ENCODE results near the gene BAHCC1. TPM values are rescaled to one million over a fixed set of nuclear protein-coding genes. Genes with fewer than 3 reads are reported as not detected.

The BAHCC1 gene
- total RNA-seq, 1 donor from 2014 or later: 9.9 TPM

- ATAC-seq (no peak), DNase-seq (ENCODE audit: missing footprints) (no peak)
- intact Hi-C loops (cut with DNase I): no loop called here
Measured at GRCh38 chr17:81445642-81446503, 50.6 kb downstream of the BAHCC1 start.

GRCh38 chr17:81447331-81447933 lies 52.2 kb downstream of the BAHCC1 start:
- intact Hi-C loops (cut with DNase I): no loop called here
- ATAC-seq: no peak
- no peak for DNase-seq (ENCODE audit: missing footprints)

- intact Hi-C loops (cut with DNase I): no loop called here
- DNase-seq (ENCODE audit: missing footprints): no peak
- no peak for ATAC-seq
Measured at GRCh38 chr17:81448442-81448841, 53.2 kb downstream of the BAHCC1 start.

GRCh38 chr17:81448950-81449349 lies 53.7 kb downstream of the BAHCC1 start:
- no peak for ATAC-seq
- DNase-seq (ENCODE audit: missing footprints): no peak
- intact Hi-C loops (cut with DNase I): no loop called here

GRCh38 chr17:81449351-81449750 lies 54.1 kb downstream of the BAHCC1 start:
- DNase-seq (ENCODE audit: missing footprints) (no peak), ATAC-seq (no peak)
- intact Hi-C loops (cut with DNase I): no loop called here

GRCh38 chr17:81451823-81452222 lies 56.6 kb downstream of the BAHCC1 start:
- DNase-seq (ENCODE audit: missing footprints): no peak
- intact Hi-C loops (cut with DNase I): no loop called here
- no peak for ATAC-seq

- intact Hi-C loops (cut with DNase I): no loop called here
- DNase-seq (ENCODE audit: missing footprints) (no peak), ATAC-seq (no peak)
Measured at GRCh38 chr17:81452551-81452950, 57.3 kb downstream of the BAHCC1 start.

GRCh38 chr17:81453076-81453475 lies 57.8 kb downstream of the BAHCC1 start:
- ATAC-seq (no peak), DNase-seq (ENCODE audit: missing footprints) (no peak)
- intact Hi-C loops (cut with DNase I): no loop called here

- no peak for ATAC-seq
- intact Hi-C loops (cut with DNase I): no loop called here
Measured at GRCh38 chr17:81453712-81454111, 58.5 kb downstream of the BAHCC1 start.

GRCh38 chr17:81454473-81454872 lies 59.2 kb downstream of the BAHCC1 start:
- intact Hi-C loops (cut with DNase I): no loop called here
- ATAC-seq (no peak), DNase-seq (ENCODE audit: missing footprints) (no peak)

More at GRCh38 chr17:81453712-81454111, 58.5 kb downstream of the BAHCC1 start:
- no peak for DNase-seq (ENCODE audit: missing footprints)

- intact Hi-C loops (cut with DNase I): no loop called here
- DNase-seq (ENCODE audit: missing footprints) (no peak), ATAC-seq (no peak)
Measured at GRCh38 chr17:81455387-81455786, 60.1 kb downstream of the BAHCC1 start.

GRCh38 chr17:81456091-81456490 lies 60.8 kb downstream of the BAHCC1 start:
- intact Hi-C loops (cut with DNase I): no loop called here
- ATAC-seq (no peak), DNase-seq (ENCODE audit: missing footprints) (no peak)

GRCh38 chr17:81456798-81457197 lies 61.5 kb downstream of the BAHCC1 start:
- intact Hi-C loops (cut with DNase I): no loop called here
- no peak for DNase-seq (ENCODE audit: missing footprints)
- no peak for ATAC-seq

GRCh38 chr17:81457401-81457800 lies 62.1 kb downstream of the BAHCC1 start:
- ATAC-seq (no peak), DNase-seq (ENCODE audit: missing footprints) (no peak)
- intact Hi-C loops (cut with DNase I): no loop called here

- ATAC-seq (no peak), DNase-seq (ENCODE audit: missing footprints) (no peak)
- intact Hi-C loops (cut with DNase I): no loop called here
Measured at GRCh38 chr17:81457917-81458555, 62.8 kb downstream of the BAHCC1 start.

GRCh38 chr17:81458628-81459027 lies 63.4 kb downstream of the BAHCC1 start:
- no peak for ATAC-seq
- intact Hi-C loops (cut with DNase I): no loop called here

GRCh38 chr17:81459224-81459623 lies 64.0 kb downstream of the BAHCC1 start:
- intact Hi-C loops (cut with DNase I): no loop called here
- DNase-seq (ENCODE audit: missing footprints) (no peak), ATAC-seq (peak; percentile 19)

More at GRCh38 chr17:81458628-81459027, 63.4 kb downstream of the BAHCC1 start:
- no peak for DNase-seq (ENCODE audit: missing footprints)

- DNase-seq (ENCODE audit: missing footprints) (no peak), ATAC-seq (no peak)
- intact Hi-C loops (cut with DNase I): no loop called here
Measured at GRCh38 chr17:81459864-81460263, 64.6 kb downstream of the BAHCC1 start.

- ATAC-seq (no peak), DNase-seq (ENCODE audit: missing footprints) (peak; percentile 90)
- intact Hi-C loops (cut with DNase I): no loop called here
Measured at GRCh38 chr17:81460856-81461460, 65.7 kb downstream of the BAHCC1 start.
